H1 (cell line): Measurements from ENCODE around the gene SNRNP40. TPM values are rescaled to one million over a fixed set of nuclear protein-coding genes. Genes with fewer than 3 reads are reported as not detected.
A peak's percentile ranks its signal among the peaks of the same experiment; 100 is the strongest.

Source experiments
- CTCF ChIA-PET: fragments of 300-600 bp; sonication (Branson Sonifier 250); formaldehyde crosslinking; loops from one replicate; lab custom pipeline; 2021; ENCODE audit not compliant: partially characterized antibody; lab: Charles Lee
- POLR2A ChIA-PET: fragments of 300-600 bp; sonication (Branson Sonifier 250); formaldehyde crosslinking; loops from one replicate; lab custom pipeline; 2021; ENCODE audit warnings: inconsistent platforms; ENCODE audit not compliant: partially characterized antibody; lab: Charles Lee
- DNase-seq, 2 experiments: peaks; one replicate each; pipeline versions ENCODE4 v3.0.0 to v3.0.0-alpha.2; 2010 to 2022; ENCODE audit warnings: low spot score in 2 of 2, low read depth in 1 of 2, mixed read lengths in 1 of 2
- FAIRE-seq: peaks from 2 replicates; lab custom pipeline; 2011; peaks lifted over from hg19 to GRCh38; lab: Jason Lieb, UNC
- H2AFZ ChIP-seq: 2 replicates; pipeline ENCODE4 v1.8.1; 2012; ENCODE audit warnings: low read length, inconsistent platforms
- H2AK5ac ChIP-seq: 2 replicates; pipeline ENCODE4 v1.6.1; 2013; ENCODE audit warnings: low read depth, low read length
- H2BK120ac ChIP-seq: replicated peaks from 2 replicates; pipeline ENCODE3; 2013; ENCODE audit warnings: low read depth, low read length, inconsistent platforms
- H2BK12ac ChIP-seq: 2 replicates; pipeline ENCODE4 v1.6.1; 2013; ENCODE audit warnings: low read depth, low read length
- H2BK15ac ChIP-seq: 2 replicates; pipeline ENCODE4 v1.6.1; 2013; ENCODE audit warnings: low read length
- H2BK20ac ChIP-seq: 2 replicates; pipeline ENCODE4 v1.6.1; 2013; ENCODE audit warnings: low read length
- H2BK5ac ChIP-seq: 2 replicates; pipeline ENCODE4 v1.6.1; 2013; ENCODE audit warnings: low read depth, low read length
- H3K14ac ChIP-seq: 2 replicates; pipeline ENCODE4 v1.6.1; 2013; ENCODE audit warnings: inconsistent platforms; ENCODE audit not compliant: insufficient read length
- H3K18ac ChIP-seq: 2 replicates; pipeline ENCODE4 v1.6.1; 2013; ENCODE audit warnings: low read length; ENCODE audit errors: extremely low read depth
- H3K23ac ChIP-seq: 2 replicates; pipeline ENCODE4 v1.6.1; 2013; ENCODE audit warnings: inconsistent platforms; ENCODE audit not compliant: insufficient read length
- H3K23me2 ChIP-seq: 2 replicates; pipeline ENCODE4 v1.6.1; 2013; ENCODE audit warnings: low read depth, low read length
- H3K27ac ChIP-seq: 2 replicates; pipeline ENCODE4 v1.6.1; 2011; ENCODE audit warnings: low read depth, low read length, inconsistent platforms
- H3K27me3 ChIP-seq, 4 experiments: replicated peaks in 1 of 4; 1 replicate in 1 of 4; 2 replicates in 3 of 4; pipeline versions ENCODE4 v1.6.1 to v1.8.1; 2011 to 2013; ENCODE audit warnings: low read length in 3 of 4, mild to moderate bottlenecking in 3 of 4, inconsistent platforms in 2 of 4, mixed read lengths in 2 of 4, moderate library complexity in 1 of 4; ENCODE audit not compliant: control insufficient read depth in 3 of 4, insufficient read depth in 3 of 4; ENCODE audit errors: extremely low read depth in 1 of 4
- H3K36me3 ChIP-seq, 4 experiments: 2 replicates each; pipeline versions ENCODE4 v1.6.1 to v1.8.1; 2011 to 2013; ENCODE audit warnings: mild to moderate bottlenecking in 4 of 4, low read length in 3 of 4, moderate library complexity in 2 of 4, control low read depth in 1 of 4, inconsistent platforms in 1 of 4; ENCODE audit not compliant: insufficient read depth in 4 of 4, control insufficient read depth in 2 of 4
- H3K4ac ChIP-seq: replicated peaks from 2 replicates; pipeline ENCODE3; 2013; ENCODE audit warnings: low read length, low read depth, mixed read lengths, inconsistent platforms; ENCODE audit not compliant: insufficient read length
- H3K4me1 ChIP-seq, 4 experiments: replicated peaks in 1 of 4; 1 replicate in 1 of 4; 2 replicates in 3 of 4; pipeline versions ENCODE4 v1.6.1 to v1.8.1; 2011 to 2013; ENCODE audit warnings: low read length in 3 of 4, inconsistent platforms in 2 of 4, mixed read lengths in 1 of 4; ENCODE audit not compliant: insufficient read depth in 4 of 4, control insufficient read depth in 3 of 4
- H3K4me2 ChIP-seq, 2 experiments: 2 replicates each; pipeline versions ENCODE4 v1.6.1 to v1.8.1; 2011 to 2013; ENCODE audit warnings: low read depth in 2 of 2, low read length in 2 of 2, control low read depth in 1 of 2, inconsistent platforms in 1 of 2, mild to moderate bottlenecking in 1 of 2; ENCODE audit not compliant: insufficient read depth in 1 of 2
- H3K4me3 ChIP-seq, 4 experiments: fragments of 200-600, 300-600 bp in 1 of 4; sonication (generic), shearing (Covaris generic), sonication (Bioruptor Twin) in 1 of 4; 2 replicates each; pipeline versions ENCODE4 v1.5.1 to v1.8.1; 2011 to 2016; ENCODE audit warnings: low read length in 4 of 4, low read depth in 3 of 4, control low read depth in 2 of 4, inconsistent platforms in 2 of 4, mild to moderate bottlenecking in 2 of 4, mixed read lengths in 1 of 4, moderate library complexity in 1 of 4; ENCODE audit not compliant: insufficient read depth in 2 of 4; ENCODE audit errors: extremely low read depth in 1 of 4
- H3K56ac ChIP-seq: replicated peaks from 2 replicates; pipeline ENCODE3; 2013; ENCODE audit warnings: low read depth, mild to moderate bottlenecking, mixed read lengths, low read length, inconsistent platforms; ENCODE audit not compliant: insufficient read length
- H3K79me1 ChIP-seq: 2 replicates; pipeline ENCODE4 v1.6.1; 2013; ENCODE audit warnings: low read depth, low read length, control low read depth
- H3K79me2 ChIP-seq, 2 experiments: 2 replicates each; pipeline versions ENCODE4 v1.6.1 to v1.8.1; 2012 to 2013; ENCODE audit warnings: low read length in 2 of 2, mild to moderate bottlenecking in 2 of 2, inconsistent platforms in 1 of 2; ENCODE audit not compliant: insufficient read depth in 2 of 2, control insufficient read depth in 1 of 2
- H3K9ac ChIP-seq, 4 experiments: replicated peaks in 1 of 4; 1 replicate in 1 of 4; 2 replicates in 3 of 4; pipeline versions ENCODE4 v1.6.1 to v1.8.1; 2011 to 2013; ENCODE audit warnings: low read depth in 3 of 4, low read length in 3 of 4, control low read depth in 2 of 4, mild to moderate bottlenecking in 2 of 4, moderate library complexity in 2 of 4, inconsistent platforms in 1 of 4; ENCODE audit errors: extremely low read depth in 1 of 4
- H3K9me3 ChIP-seq, 2 experiments: 2 replicates each; pipeline versions ENCODE4 v1.6.1 to v1.8.1; 2012 to 2013; ENCODE audit warnings: mild to moderate bottlenecking in 2 of 2, moderate library complexity in 2 of 2, control low read depth in 1 of 2, inconsistent platforms in 1 of 2, low read depth in 1 of 2, low read length in 1 of 2, mixed read lengths in 1 of 2; ENCODE audit not compliant: insufficient read depth in 2 of 2
- H4K20me1 ChIP-seq, 2 experiments: replicated peaks in 1 of 2; 2 replicates each; pipeline versions ENCODE3 to v1.8.1; 2011 to 2013; ENCODE audit warnings: inconsistent platforms in 2 of 2, low read length in 2 of 2, mild to moderate bottlenecking in 1 of 2; ENCODE audit not compliant: insufficient read depth in 2 of 2, control insufficient read depth in 1 of 2
- H4K5ac ChIP-seq: 2 replicates; pipeline ENCODE4 v1.6.1; 2013; ENCODE audit warnings: low read length, low read depth, mixed read lengths, inconsistent platforms; ENCODE audit not compliant: insufficient read length
- H4K8ac ChIP-seq: 2 replicates; pipeline ENCODE4 v1.8.0; 2013; ENCODE audit warnings: mild to moderate bottlenecking, moderate library complexity, low read length, inconsistent platforms; ENCODE audit not compliant: insufficient read depth; ENCODE audit errors: extremely low read depth
- H4K91ac ChIP-seq: replicated peaks from 2 replicates; pipeline ENCODE3; 2013; ENCODE audit warnings: low read length, mixed read lengths, inconsistent platforms; ENCODE audit not compliant: insufficient read length
- CHD2 ChIP-seq: IDR thresholded peaks from 2 replicates; pipeline ENCODE4 v1.6.1; 2012; ENCODE audit warnings: low read length, improper control_type of control experiment
- CREB1 ChIP-seq: IDR thresholded peaks from 2 replicates; pipeline ENCODE4 v1.6.1; 2012; ENCODE audit warnings: inconsistent platforms
- CTBP2 ChIP-seq: IDR thresholded peaks from 2 replicates; pipeline ENCODE4 v1.7.0; 2011; ENCODE audit warnings: borderline replicate concordance, mild to moderate bottlenecking, moderate library complexity, mixed read lengths, low read length; ENCODE audit not compliant: insufficient read depth, insufficient read length
- EZH2 ChIP-seq: fragments of 200-600 bp; sonication (generic); IDR thresholded peaks from 2 replicates; pipeline ENCODE4 v1.7.1; 2012; ENCODE audit warnings: low read depth, mild to moderate bottlenecking, moderate library complexity, low read length, inconsistent platforms; ENCODE audit not compliant: severe bottlenecking
- MAFK ChIP-seq: IDR thresholded peaks from 2 replicates; pipeline ENCODE4 v1.6.1; 2012; ENCODE audit warnings: low read depth, mild to moderate bottlenecking, improper control_type of control experiment, low read length
- MAX ChIP-seq: IDR thresholded peaks from 2 replicates; pipeline ENCODE4 v1.6.1; 2012; ENCODE audit warnings: inconsistent platforms
- NRF1 ChIP-seq: IDR thresholded peaks from 2 replicates; pipeline ENCODE4 v1.6.1; 2011; ENCODE audit warnings: mild to moderate bottlenecking, low read depth, low read length, improper control_type of control experiment
- POU5F1 ChIP-seq: IDR thresholded peaks from 2 replicates; pipeline ENCODE4 v1.6.1; 2011; ENCODE audit warnings: low read depth, mild to moderate bottlenecking, low read length, moderate library complexity
- RAD21 ChIP-seq, 2 experiments: IDR thresholded peaks in 1 of 2; conservative IDR thresholded peaks in 1 of 2; 2 replicates each; pipeline ENCODE4 v1.6.1; 2011; ENCODE audit warnings: low read depth in 2 of 2, low read length in 2 of 2, improper control_type of control experiment in 1 of 2, inconsistent platforms in 1 of 2, mild to moderate bottlenecking in 1 of 2, moderate library complexity in 1 of 2
- SIN3A ChIP-seq, 2 experiments: IDR thresholded peaks in 1 of 2; conservative IDR thresholded peaks in 1 of 2; 2 replicates each; pipeline ENCODE4 v1.6.1; 2011 to 2012; ENCODE audit warnings: low read length in 2 of 2, improper control_type of control experiment in 1 of 2, low read depth in 1 of 2, mild to moderate bottlenecking in 1 of 2
- SRF ChIP-seq: IDR thresholded peaks from 2 replicates; pipeline ENCODE4 v1.6.1; 2011; ENCODE audit warnings: mild to moderate bottlenecking, low read depth, low read length, moderate library complexity
- WGBS, 2 experiments: shearing (Covaris generic) in 1 of 2; methylation state at CpG; one replicate each; pipeline versions ENCODE4 v1.1.6 to v1.1.7; 2013 to 2015; ENCODE audit warnings: low lambda C conversion rate in 2 of 2, mixed read lengths in 2 of 2, inconsistent platforms in 1 of 2, low coverage in 1 of 2, missing lambda C conversion rate in 1 of 2; ENCODE audit not compliant: insufficient replicate concordance in 2 of 2, insufficient coverage in 1 of 2, insufficient read length in 1 of 2; ENCODE audit errors: extremely low coverage in 1 of 2, missing lambda C conversion rate in 1 of 2; 5-methylcytosine and 5-hydroxymethylcytosine counted together
- polyA plus RNA-seq, 7 experiments: library from polyadenylated mRNA; depleted of rRNA in 3 of 7; stranded (reverse) in 5 of 7; unstranded in 2 of 7; fragments of >200 nt in 5 of 7; fragments of 200-250 nt in 2 of 7; gene quantifications; 1 replicate in 5 of 7; 2 replicates in 1 of 7; 4 replicates in 1 of 7; pipeline versions ENCODE4 v1.2.1 to v1.2.3, GENCODE V29; 2011 to 2013; ENCODE audit warnings: missing spikeins in 2 of 7, mixed read lengths in 2 of 7
- total RNA-seq: library from RNA; stranded (reverse); fragmentation: NEBNext Ultra II Directional; extraction: Animal tissue kit (Norgen Biotek cat#: 25700); gene quantifications from 2 replicates; pipeline ENCODE4 v1.2.1, GENCODE V29; 2021

SNRNP40 gene
- total and polyA plus RNA-seq, 2 of the 8 experiments (the other 6 are each of a cell fraction or from before 2014, with no cell fraction given) = 97.4 to 113 TPM

- Histone ChIP-seq H2BK12ac (peak overlapping the region; percentile 75; the same call in 1 of the 2 replicates), H4K8ac (no peak overlapping the region), H4K91ac (peak overlapping the region; percentile 34), H3K23ac (no peak overlapping the region), H2AFZ (no peak overlapping the region), H3K56ac (no peak overlapping the region), H3K27ac (no peak overlapping the region), H3K36me3 (no peaks in the 10 kb centered on the region)
- POLR2A ChIA-PET = no interaction called here
- DNase-seq = no peak
- no peak for TF ChIP-seq POU5F1
- no peak for TF ChIP-seq CTBP2
- no peak for TF ChIP-seq MAX
- no peak for TF ChIP-seq SRF
- TF ChIP-seq CREB1 = no peak
- no peak for TF ChIP-seq NRF1
- TF ChIP-seq EZH2 = no peak
- TF ChIP-seq RAD21 (IDR thresholded peaks at IDR 0.05 in 1 of 2, conservative IDR thresholded peaks at IDR 0.05 in 1 of 2; ENCODE audit: low read depth in 2 of 2, low read length in 2 of 2) = no peak
- no peak for TF ChIP-seq CHD2
- no peak for TF ChIP-seq SIN3A (conservative IDR thresholded peaks at IDR 0.05 in 1 of 2, IDR thresholded peaks at IDR 0.05 in 1 of 2; ENCODE audit: low read depth in 1 of 2, low read length in 2 of 2)
- no peak for TF ChIP-seq MAFK
- TF ChIP-seq, all 59 proteins: peak for 0
- Histone ChIP-seq H2BK15ac (no peak overlapping the region), H3K79me2 (0 out of 4 replicates have a peak, but pooled peaks cover 0 to 3% of the 10 kb centered on the region in 2 experiments), H3K9ac (no peak overlapping the region), H3K4me1 (peaks cover 0 to 6% (median 1%) of the 10 kb centered on the region in 4 experiments; a peak in 5 of 7 replicates), H2AK5ac (no peak overlapping the region), H3K14ac (no peak overlapping the region), H3K4ac (peak overlapping the region; percentile 84), H3K79me1 (peaks cover 8% of the 10 kb centered on the region; the same call in 1 of the 2 replicates), H2BK5ac (peak overlapping the region; percentile 49; the same call in 1 of the 2 replicates), H2BK20ac (no peak overlapping the region), H2BK120ac (no peak overlapping the region), H3K4me2 (no peak overlapping the region), H4K20me1 (peaks cover 5 to 7% of the 10 kb centered on the region in 2 experiments), H4K5ac (no peak overlapping the region), H3K23me2 (no peaks in the 10 kb centered on the region), H3K18ac (no peak overlapping the region), H3K4me3 (no peak overlapping the region), H3K9me3 (no peaks in the 10 kb centered on the region), H3K27me3 (no peaks in the 10 kb centered on the region)
- no peak for FAIRE-seq
- CTCF ChIA-PET = interaction anchor here (0.6 to 2.1 kb wide), 5 partner anchors 13 to 309 kb away, joined by 3 to 12 read pairs (median 6); no protein-coding TSS in a partner anchor
- 90% methylated on average over 6 of the region's 6 CpGs; no CpG with 5 or more reads in 1 of the 2 experiments for WGBS, 2 experiments
Measured at GRCh38 chr1:31221072-31221471, 75.5 kb downstream of the SNRNP40 start.
